Retinal pigment epithelial cell (primary cell): ENCODE measurements around the gene PLTP.
"Not testable (repeated sequence)": the region's sequence is repeated elsewhere in the genome, so short reads cannot be mapped to it uniquely, and the experiment has no call there.

Experiments
- DNase-seq: peaks from one replicate; pipeline ENCODE4 v3.0.0-alpha.2; 2010; ENCODE audit warnings: low read depth
- H3K4me3 ChIP-seq: 2 replicates; pipeline ENCODE4 v1.5.1; 2011; ENCODE audit warnings: mild to moderate bottlenecking, low read length, control low read depth, moderate library complexity
- TF ChIP-seq, protein P1 (sequence below): conservative IDR thresholded peaks from 2 replicates; pipeline ENCODE4 v1.5.1; 2011; ENCODE audit warnings: low read depth, low read length, control low read depth, inconsistent platforms

Gene PLTP

DNA sequence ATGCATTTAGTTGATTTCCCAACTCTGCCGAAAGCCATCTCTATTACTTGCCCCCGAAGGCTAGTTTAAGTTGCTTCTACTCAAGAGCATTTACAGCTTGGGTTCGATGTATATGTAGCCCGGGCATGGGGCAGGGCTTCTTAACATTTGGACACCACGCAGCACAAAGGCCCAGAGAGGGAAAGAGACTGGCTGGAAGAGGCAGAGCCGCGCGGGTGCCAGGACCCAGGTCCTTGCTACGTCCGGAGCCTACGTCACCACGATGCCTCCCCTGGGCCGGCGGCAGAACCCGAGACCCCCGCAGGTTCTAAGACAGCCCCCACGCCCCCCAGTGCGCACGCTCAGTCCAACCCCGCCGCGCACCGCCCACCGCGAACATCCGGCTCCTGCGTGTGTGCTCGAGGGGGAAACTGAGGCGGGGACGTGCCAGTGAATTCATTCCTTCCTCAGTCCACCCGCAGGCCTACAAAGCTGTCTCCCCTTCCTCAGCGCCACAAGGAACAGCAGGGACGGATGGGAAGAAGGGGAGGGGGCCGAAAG, 22.2 kb upstream of the PLTP start:
- no peak for DNase-seq
- TF ChIP-seq, protein P1, sequence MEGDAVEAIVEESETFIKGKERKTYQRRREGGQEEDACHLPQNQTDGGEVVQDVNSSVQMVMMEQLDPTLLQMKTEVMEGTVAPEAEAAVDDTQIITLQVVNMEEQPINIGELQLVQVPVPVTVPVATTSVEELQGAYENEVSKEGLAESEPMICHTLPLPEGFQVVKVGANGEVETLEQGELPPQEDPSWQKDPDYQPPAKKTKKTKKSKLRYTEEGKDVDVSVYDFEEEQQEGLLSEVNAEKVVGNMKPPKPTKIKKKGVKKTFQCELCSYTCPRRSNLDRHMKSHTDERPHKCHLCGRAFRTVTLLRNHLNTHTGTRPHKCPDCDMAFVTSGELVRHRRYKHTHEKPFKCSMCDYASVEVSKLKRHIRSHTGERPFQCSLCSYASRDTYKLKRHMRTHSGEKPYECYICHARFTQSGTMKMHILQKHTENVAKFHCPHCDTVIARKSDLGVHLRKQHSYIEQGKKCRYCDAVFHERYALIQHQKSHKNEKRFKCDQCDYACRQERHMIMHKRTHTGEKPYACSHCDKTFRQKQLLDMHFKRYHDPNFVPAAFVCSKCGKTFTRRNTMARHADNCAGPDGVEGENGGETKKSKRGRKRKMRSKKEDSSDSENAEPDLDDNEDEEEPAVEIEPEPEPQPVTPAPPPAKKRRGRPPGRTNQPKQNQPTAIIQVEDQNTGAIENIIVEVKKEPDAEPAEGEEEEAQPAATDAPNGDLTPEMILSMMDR = no peak
- H3K4me3 ChIP-seq = peak overlapping the region; percentile 90

DNA sequence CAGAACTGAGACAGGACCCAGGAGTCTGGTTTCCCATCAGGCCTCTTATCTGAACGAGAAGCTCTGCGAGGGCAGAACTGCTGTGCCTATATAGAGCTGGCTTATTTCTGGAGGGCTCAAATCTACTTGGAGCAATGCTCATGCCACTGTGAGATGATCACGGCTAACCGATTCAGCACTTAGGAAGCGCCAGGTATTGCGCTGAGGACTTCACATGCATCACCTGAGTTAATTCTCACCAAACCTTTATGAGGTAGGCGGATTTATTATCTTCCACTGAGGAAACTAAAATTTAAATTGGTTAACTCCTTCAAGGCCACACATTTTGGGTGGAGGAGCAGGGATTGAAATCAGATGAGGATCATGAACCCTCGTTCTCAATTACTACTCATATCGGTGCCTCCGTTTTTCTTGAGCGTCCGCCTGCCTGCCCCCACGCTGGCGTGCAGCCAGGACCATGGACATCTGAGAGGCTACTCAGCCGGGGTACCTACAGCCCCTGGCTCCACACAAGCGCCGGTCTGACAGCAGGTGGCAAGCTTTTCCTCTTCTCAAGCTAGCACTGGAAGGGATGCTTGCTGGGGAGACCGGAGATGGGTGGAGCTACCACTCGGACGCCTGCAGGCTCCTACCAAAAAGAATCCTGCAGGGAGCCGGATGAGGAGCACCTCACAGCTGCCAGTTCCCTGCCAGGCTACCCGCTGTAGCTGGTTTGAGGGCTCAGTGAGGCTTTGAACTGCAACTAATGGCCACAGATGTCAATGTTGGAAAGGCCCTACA, 21.5 kb upstream of the PLTP start:
- no peak for DNase-seq
- H3K4me3 ChIP-seq = peak overlapping the region; percentile 90
- TF ChIP-seq, protein P1 = peak; percentile 42

- not testable (repeated sequence) for H3K4me3 ChIP-seq, DNase-seq
Observed at GRCh38 chr20:45931680-45932079, 19.7 kb upstream of the PLTP start.

- TF ChIP-seq, protein P1 = no peak
- no peak for DNase-seq
- no peak overlapping the region for H3K4me3 ChIP-seq
Observed at GRCh38 chr20:45927071-45927878, 15.3 kb upstream of the PLTP start.

- TF ChIP-seq, protein P1 = no peak
- no peak for DNase-seq
- no peak overlapping the region for H3K4me3 ChIP-seq
Observed at GRCh38 chr20:45926731-45927070, 14.7 kb upstream of the PLTP start.

GRCh38 chr20:45925821-45926506, 14.0 kb upstream of the PLTP start:
- DNase-seq = no peak
- H3K4me3 ChIP-seq = no peak overlapping the region
- TF ChIP-seq, protein P1 = no peak
